Measurements from ENCODE around the gene MOB2. TPM values are rescaled to one million over a fixed set of nuclear protein-coding genes. Genes with fewer than 3 reads are reported as not detected.

The MOB2 gene
- total RNA-seq, 1 experiment from 2014 or later = 22.7 TPM

DNA sequence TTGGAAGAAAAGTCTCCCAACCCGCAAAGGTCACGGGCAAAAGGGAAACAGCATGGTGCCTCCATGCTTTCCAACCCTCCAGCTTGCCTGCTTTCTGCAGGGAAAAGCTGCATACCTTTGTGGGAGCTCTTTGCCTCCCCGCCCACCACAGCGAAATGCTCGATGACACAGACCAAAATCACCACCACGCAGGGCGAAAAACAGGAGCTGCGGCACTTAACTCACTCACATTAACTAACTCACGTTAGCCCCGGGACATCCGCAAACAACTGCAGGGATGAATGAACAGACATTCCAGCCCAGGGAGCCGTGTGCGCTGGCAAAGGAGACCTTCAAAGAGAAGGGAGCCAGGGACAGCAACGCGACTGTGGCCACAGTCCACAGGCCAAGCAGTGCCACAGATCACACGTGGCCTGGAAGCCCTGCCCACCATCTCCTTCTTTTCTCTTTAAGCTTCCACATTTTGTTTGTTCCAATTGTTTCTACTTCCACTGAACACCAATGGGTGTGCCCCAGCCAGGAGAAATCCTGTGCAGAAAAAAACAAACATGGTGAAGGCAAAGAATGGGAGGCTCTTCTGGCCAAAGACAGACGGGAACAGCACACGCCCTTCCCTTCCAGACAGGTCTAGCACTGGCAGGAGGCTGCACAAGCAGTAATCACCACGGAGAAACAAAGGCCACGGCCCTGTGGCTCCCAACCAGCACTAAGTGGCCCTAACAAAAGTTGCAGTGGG, 46.2 kb upstream of the MOB2 start:
- no peak overlapping the region; a peak in 1 of 7 replicates for H3K27ac Mint-ChIP-seq
- H3K27ac ChIP-seq (ENCODE audit: insufficient read length, low read depth, low read length) = no peak overlapping the region
- H3K9ac ChIP-seq (ENCODE audit: extremely low read depth, insufficient read length, low read length) = no peak overlapping the region

More for the DNA sequence above, 46.2 kb upstream of the MOB2 start:
- Histone ChIP-seq H4K20me1 (ENCODE audit: control insufficient read depth, insufficient read depth, insufficient read length) (peaks cover 3% of the 10 kb centered on the region), H3K4me2 (ENCODE audit: insufficient read depth, insufficient read length, low read length) (no peak overlapping the region), H2AK5ac (ENCODE audit: insufficient read length, low read length) (no peak overlapping the region), H3K56ac (ENCODE audit: insufficient read length, low read depth, low read length) (no peak overlapping the region), H3K79me1 (ENCODE audit: insufficient read depth, low read depth, low read length, poor library complexity, severe bottlenecking) (peaks cover 12% of the 10 kb centered on the region), H2BK120ac (ENCODE audit: low read depth, low read length, poor library complexity, severe bottlenecking) (no peak overlapping the region), H3K14ac (ENCODE audit: insufficient read depth, low read length) (no peak overlapping the region), H2BK15ac (ENCODE audit: low read depth, low read length) (no peak overlapping the region), H3K27me3 (ENCODE audit: insufficient read depth, low read length) (no peaks in the 10 kb centered on the region), H2BK5ac (ENCODE audit: insufficient read length, low read length) (no peak overlapping the region), H3K23ac (ENCODE audit: insufficient read length, low read depth, low read length) (no peak overlapping the region), H2AFZ (ENCODE audit: low read length) (no peak overlapping the region), H4K91ac (ENCODE audit: insufficient read length, low read depth, low read length) (no peak overlapping the region), H3K79me2 (ENCODE audit: insufficient read depth, low read length) (peaks cover 1% of the 10 kb centered on the region; the same call in 1 of the 2 replicates), H3K4ac (ENCODE audit: low read depth, low read length) (no peak overlapping the region), H3K9me3 (ENCODE audit: control insufficient read depth, low read depth, low read length) (no peaks in the 10 kb centered on the region), H4K5ac (ENCODE audit: insufficient read length, low read depth, low read length) (no peak overlapping the region), H3T11ph (ENCODE audit: low read length) (no peak overlapping the region), H2BK12ac (ENCODE audit: insufficient read length, low read depth, low read length) (no peak overlapping the region), H3K4me1 (ENCODE audit: insufficient read depth, low read length) (no peaks in the 10 kb centered on the region), H3K23me2 (ENCODE audit: insufficient read length, low read depth, low read length, poor library complexity, severe bottlenecking) (no peaks in the 10 kb centered on the region), H2BK20ac (ENCODE audit: low read depth, low read length, poor library complexity, severe bottlenecking) (no peak overlapping the region), H4K8ac (replicated peaks; ENCODE audit: insufficient read length, low read depth, low read length) (no peak overlapping the region), H3K18ac (ENCODE audit: insufficient read length, low read depth, low read length) (no peak overlapping the region)
- peaks cover 0 to 7% of the 10 kb centered on the region in 2 experiments; a peak in 2 of 4 replicates for H3K4me1 Mint-ChIP-seq
- H3K27me3 Mint-ChIP-seq (ENCODE audit: low read depth) = peaks cover 2% of the 10 kb centered on the region
- no peaks in the 10 kb centered on the region for H3K9me3 Mint-ChIP-seq
- no peak overlapping the region for H3K4me3 Mint-ChIP-seq
- H3K36me3 Mint-ChIP-seq (ENCODE audit: insufficient read depth in 1 of 3, low read depth in 3 of 3) = no peaks in the 10 kb centered on the region
- DNase-seq = no peak
- no CpG with 5 or more reads among the region's 20 CpGs for WGBS (ENCODE audit: extremely low coverage, insufficient read length, low lambda C conversion rate)
- TF ChIP-seq, protein P1, sequence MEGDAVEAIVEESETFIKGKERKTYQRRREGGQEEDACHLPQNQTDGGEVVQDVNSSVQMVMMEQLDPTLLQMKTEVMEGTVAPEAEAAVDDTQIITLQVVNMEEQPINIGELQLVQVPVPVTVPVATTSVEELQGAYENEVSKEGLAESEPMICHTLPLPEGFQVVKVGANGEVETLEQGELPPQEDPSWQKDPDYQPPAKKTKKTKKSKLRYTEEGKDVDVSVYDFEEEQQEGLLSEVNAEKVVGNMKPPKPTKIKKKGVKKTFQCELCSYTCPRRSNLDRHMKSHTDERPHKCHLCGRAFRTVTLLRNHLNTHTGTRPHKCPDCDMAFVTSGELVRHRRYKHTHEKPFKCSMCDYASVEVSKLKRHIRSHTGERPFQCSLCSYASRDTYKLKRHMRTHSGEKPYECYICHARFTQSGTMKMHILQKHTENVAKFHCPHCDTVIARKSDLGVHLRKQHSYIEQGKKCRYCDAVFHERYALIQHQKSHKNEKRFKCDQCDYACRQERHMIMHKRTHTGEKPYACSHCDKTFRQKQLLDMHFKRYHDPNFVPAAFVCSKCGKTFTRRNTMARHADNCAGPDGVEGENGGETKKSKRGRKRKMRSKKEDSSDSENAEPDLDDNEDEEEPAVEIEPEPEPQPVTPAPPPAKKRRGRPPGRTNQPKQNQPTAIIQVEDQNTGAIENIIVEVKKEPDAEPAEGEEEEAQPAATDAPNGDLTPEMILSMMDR (conservative IDR thresholded peaks at IDR 0.05) = no peak
